IPS-NIHi11 (cell line): ENCODE results near the gene TULP1.

Experiments
- DNase-seq: peaks from one replicate; pipeline ENCODE4 v3.0.0; 2012; ENCODE audit warnings: mixed read lengths, low spot score

Gene TULP1

GRCh38 chr6:35483893-35484645 lies 28.6 kb downstream of the TULP1 start:
- DNase-seq: no peak

- DNase-seq: no peak
Observed at GRCh38 chr6:35483490-35483889, 29.2 kb downstream of the TULP1 start.

DNA sequence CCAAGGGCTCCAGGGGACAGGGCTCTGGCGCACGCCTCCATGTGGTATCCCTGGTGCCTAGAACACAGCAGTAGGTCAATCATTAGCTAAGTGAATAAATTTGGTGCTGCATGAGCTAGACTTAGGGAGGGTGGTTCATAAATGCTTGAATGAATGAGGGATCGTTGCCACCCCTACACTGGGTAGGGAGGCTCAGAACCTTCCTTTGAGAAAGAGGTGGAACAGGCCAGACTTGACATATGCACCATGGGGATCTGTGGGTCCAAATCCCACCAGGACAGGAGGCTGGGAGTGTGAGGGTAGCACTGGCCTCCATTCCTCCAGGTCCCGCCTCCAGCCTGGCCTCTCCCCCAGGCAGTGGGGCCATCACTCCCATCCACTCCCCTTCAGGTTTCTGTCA lies 29.6 kb downstream of the TULP1 start:
- DNase-seq: no peak

- no peak for DNase-seq
Observed at GRCh38 chr6:35481226-35481625, 31.5 kb downstream of the TULP1 start.

DNA sequence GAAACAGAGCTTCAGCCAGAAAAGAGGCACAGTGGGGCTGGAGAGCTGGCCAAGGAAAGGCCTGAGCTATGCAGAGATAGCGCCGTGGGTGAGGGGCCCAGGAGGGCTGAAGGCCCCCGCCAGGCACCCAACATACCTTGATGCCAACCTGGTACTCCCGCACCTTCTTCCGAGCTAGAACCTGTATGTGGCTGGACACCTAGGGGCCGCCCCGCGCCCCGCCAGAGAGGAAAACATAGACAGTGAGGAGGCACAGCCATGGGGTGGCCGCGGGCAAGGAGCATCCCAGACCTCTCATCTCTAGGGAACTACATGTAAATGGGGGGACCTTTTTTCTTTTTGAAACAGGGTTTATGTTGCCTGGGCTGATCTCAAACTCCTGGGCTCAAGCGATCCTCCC lies 32.5 kb downstream of the TULP1 start:
- no peak for DNase-seq

DNA sequence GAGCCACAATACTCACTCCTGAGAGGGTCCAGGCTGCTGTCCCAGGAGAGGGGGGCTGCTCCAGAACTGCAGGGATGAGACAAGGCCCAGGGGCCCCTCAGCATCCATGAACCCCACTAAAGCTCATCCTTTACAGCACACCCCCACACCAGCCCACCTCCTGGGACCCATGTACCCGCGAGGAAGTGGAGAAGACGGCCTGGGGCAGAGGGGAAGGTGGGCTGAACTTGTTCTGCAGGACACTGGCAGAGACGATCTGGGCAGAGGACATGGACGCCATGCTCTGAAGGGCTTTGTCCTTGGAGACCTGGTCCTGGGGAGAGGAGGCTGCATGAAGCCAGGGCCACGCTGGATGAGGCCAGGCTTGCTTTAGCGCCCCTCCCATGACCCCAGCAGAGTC lies 34.4 kb downstream of the TULP1 start:
- no peak for DNase-seq

- DNase-seq: no peak
Observed at GRCh38 chr6:35477551-35478179, 35.0 kb downstream of the TULP1 start.

DNA sequence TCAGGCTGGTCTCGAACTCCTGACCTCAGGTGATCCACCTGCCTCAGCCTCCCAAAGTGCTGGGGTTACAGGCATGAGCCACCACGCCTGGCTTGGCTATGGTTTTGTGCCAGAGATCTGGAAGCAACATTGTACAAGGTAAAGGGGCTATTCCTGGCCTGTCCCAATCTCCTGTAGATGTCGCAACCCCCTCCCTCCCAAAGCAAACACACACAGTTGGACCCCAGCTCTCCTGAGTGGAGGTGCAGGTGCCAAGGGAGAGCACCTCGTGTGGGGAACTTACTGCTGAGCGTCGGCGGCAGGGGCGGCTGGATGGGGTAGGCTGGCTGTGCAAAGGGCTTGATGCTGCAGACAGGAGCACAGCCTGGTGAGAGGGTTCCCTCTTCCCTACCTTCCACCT lies 35.7 kb downstream of the TULP1 start:
- DNase-seq: no peak

DNA sequence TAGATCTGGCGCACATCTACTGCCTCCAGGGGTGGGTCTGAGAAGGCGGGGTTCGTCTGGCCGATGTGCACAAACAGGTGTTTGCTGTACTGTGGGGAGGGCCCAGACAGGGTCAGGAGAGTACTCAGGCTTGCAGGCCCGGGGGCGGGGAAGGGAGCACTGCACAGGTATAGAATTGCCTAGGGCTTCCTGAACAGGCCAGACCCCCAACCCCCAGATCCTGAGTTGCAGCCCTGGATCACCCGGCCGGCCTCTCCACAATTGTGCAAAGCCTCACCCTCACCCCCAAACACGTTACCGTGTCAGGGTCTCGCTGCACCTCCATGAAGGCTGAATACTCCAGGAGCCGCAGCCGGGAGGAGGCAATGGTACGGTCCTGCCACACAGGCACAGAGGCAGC lies 36.7 kb downstream of the TULP1 start:
- DNase-seq: no peak

- no peak for DNase-seq
Observed at GRCh38 chr6:35475573-35475972, 37.1 kb downstream of the TULP1 start.

DNA sequence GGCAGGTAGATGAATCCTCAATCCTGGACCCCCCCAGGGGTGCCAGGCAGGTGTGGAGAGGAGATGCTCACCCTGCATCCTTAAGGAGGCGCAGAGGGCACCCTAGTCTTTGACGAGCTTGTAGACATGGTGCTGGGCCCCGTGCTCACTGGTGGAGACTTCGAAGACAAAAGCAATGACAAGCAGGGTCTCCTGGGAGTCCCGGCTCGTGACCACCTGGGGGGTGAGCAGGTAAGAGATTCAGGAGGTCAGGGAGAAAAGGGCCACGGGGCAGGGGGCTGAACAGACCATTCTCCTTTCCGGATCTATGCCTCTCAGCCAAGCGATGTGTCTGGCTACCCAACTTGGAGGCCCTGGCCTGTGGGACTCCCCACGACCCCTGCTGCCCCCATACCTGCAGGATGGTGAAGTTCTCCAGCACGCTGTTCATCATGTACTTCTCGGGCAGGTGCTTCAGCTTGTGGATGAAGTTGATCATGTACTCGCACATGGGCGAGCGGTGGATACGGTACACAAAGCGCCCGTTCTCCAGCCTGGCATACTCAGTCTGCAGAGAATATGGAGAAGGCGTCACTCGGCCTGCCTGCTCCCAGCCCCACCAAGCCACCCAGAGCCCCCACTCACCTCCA lies 37.6 kb downstream of the TULP1 start:
- DNase-seq: no peak

DNA sequence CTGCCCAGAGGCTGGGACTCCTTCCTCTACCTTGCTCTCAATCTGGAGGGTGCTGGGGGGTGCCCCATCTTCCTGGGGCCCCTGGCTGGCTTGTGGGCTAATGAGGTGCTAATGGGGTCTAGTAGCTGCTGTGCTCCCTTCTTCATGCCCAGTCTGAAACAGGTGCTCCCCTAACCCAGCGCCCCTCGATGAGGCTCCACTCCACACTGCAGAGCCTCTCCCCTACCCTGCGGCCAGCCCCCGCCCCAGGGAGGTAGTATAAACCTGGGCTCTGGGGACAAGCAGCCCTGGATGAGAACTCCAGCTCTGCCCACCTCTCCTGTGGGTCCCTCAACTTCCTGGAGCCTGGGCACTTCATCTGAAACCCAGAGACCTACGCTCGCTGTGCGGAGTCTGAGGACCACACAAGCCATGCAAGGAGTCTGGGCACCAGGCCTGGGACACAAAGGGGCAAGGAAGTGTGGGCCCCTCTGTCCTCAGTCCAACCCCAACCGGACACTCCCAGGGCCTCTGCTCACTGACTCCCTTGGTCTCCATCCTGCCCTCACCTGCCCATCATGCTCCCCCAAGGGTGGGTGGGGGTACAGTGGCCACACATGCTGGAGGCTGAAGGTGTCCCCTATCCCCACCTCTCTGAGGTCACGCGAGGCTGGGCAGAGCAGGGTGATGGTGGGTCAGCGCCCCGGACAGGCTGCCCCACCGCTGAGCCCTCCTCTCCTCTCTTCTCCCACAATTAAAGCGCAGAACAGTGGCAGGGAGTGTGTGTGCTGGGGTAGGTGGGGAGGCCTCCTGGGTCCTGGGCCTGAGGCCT lies 38.4 kb downstream of the TULP1 start:
- DNase-seq: peak; percentile 29

DNA sequence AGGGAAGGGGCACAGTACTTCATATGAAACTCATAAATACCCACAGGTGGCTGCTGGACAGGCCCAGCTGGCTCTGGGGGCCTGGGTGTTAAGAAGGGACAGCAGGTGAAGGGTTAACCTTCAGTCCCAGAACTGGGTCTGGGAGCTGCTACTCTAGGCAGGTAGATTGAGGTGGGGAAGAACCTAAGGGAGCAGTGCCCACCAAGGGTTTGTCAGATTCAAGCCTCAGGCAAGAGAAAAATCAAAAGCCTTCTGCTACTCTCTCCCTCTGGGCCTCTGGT lies 38.9 kb downstream of the TULP1 start:
- DNase-seq: peak; percentile 31

DNA sequence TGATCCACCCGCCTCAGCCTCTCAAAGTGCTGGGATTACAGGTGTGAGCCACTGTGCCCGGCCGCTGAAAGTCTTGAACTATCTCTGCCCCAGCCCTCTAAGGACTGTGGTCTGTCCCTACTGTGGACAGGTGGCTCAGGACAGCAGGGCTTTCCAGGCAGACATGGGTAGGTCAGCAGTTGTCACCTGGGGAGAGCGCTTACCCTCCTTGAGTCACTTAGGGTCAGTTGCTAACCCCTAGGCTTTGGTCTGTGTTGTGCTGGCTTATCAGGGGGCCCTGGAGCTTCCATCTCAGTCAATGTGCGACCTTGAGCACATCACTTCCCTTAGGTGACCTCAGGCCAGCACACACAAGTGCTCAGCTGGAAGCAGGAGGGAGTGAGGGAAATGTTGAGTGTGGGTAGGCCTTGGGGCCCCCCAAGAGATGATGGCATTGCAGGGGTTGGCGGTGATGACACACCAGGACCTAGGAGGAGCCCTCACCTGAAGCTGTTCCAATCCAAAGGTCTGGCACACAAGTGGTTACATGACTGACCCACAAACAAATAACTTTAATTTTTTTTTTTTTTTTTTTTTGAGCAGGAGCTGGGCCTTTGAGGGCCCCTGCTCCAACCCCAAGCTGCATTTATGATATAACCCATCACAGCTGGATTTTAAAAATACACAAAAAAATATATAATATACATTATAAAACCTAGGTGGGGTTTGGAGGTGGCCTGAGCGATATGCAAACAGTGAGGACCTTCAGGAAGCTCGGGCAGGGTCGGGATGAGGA lies 39.4 kb downstream of the TULP1 start:
- DNase-seq: no peak

GRCh38 chr6:35471836-35472345 lies 40.8 kb downstream of the TULP1 start:
- DNase-seq: no peak

DNA sequence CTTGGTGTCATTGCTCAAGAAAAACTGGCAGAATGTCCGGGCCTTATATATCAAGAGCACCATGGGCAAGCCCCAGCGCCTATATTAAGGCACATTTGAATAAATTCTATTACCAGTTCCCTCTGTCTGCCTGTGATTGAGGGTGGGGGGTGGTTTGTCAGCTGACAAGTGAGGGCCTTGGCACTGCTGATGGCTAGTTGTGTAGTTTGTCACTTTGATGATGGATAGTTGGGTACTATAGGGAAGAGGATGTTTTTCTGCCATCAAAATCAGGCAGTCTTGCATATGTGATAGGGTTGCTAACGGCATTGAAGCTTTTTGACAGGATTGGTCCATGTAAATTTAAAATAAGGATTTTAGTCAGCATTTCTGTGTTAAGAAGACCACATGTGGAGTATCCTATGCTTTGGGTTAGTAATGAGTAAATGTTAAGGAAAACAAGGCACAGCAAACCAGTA lies 42.0 kb downstream of the TULP1 start:
- DNase-seq: no peak

GRCh38 chr6:35469751-35470662 lies 42.7 kb downstream of the TULP1 start:
- DNase-seq: no peak

GRCh38 chr6:35468980-35469750 lies 43.5 kb downstream of the TULP1 start:
- DNase-seq: no peak

DNA sequence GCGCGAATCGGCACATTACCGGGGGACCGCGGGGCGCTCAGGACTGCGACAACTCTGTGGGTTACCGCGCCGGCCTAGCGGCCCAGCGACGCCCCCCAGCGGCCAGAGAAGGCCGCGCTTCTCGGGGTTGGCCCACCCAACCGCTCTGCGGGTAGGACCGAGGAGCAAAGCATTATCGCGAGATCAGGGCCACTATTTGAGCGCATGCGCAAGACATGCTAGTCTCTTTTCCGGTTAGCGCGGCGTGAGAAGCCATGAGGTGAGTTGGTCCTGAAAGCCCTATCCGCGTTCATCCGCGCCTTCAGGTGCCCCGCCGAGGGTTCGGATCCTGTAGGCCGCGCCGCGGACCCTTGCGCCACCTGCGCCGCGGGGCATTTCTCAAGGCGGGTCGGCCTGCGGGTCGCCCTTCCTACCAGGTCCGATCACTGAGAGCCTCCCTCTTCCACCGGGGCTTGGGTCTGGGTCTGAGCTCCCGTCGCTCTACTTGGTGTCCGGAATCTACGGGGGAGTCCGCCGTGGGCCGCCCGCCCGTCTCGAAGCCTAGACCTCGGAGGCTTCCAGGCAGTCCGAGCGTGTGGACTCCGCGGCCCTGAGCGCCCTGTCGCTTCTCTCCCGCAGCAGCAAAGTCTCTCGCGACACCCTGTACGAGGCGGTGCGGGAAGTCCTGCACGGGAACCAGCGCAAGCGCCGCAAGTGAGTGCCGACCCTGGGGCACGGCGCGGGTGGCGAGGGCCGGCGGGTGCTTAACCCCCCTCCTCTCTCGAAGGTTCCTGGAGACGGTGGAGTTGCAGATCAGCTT lies 44.3 kb downstream of the TULP1 start, which contains the start of gene RPL10A:
TSS of gene RPL10A (plus strand) at position 221 of the 799 bp plus-strand sequence. CDS start at position 255, 34 bp downstream.
- peak; percentile 94 for DNase-seq
